GM19328 (cell line): ENCODE results near the gene UNC5B.

Source experiments
- ATAC-seq: cut with Tn5 transposase; IDR thresholded peaks from one replicate; pipeline ENCODE4 v1.9.1; 2021; ENCODE audit warnings: mild to moderate bottlenecking, moderate library complexity; ENCODE audit not compliant: unreplicated experiment

Gene UNC5B

DNA sequence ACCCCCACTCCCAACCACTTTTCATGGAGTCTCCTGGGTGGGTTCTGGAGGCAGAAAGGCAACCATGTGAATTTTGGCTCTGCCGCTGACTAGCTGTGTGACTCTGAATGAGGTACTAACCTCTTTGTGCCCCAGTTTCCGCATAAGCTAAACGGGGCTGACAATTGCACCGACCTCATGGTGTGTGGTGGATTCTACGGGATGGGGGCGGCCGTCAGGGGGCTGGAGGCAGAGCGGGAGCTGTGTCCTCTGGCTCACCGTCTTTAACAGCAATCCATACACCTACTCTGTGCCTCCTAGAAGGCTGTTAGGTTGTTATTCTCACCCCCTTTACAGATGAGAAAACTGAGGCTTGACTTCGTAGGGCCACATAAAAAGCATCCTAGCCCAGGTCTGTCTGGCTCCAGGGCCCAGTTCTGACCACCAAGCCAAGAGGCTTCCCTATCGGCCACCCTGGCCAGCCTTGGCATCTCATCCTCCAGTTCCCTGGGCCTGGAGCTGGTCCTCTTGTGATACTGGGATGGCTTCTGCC, 102.4 kb downstream of the UNC5B start:
- no peak for ATAC-seq

DNA sequence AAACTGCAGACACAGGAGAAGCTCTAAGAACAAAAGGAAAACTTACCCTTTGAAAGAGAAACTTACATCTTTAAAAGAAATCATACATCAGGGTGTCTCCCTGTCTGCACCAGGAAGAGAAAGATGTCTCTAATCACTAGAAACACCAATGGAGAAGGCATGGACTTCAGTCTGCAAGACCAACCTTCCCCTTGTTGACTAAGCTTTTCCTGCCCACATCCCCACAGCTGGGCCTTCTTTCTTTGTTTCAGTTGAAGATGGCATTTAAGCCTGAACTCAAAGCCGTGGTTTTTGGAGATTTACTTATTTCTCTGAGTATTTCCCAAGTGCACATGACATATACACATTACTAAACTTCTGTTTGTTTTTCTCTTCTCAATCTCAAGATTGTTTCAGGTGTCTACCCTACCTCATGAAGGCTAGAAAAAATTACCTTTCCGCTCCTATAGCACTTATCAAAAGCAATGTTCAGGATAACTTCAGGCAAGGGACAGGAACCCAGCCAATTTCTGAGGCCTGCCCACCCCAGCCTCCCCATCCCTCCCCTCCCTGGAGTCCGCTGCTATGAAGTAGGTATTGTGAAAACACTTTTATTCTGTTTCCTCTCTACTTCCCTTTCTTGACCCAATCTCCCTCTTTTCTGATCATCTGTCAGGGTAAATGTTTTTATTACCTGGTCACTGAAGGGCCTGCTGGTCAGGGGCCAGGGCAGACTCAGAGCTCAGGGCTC, 103.9 kb downstream of the UNC5B start:
- no peak for ATAC-seq

DNA sequence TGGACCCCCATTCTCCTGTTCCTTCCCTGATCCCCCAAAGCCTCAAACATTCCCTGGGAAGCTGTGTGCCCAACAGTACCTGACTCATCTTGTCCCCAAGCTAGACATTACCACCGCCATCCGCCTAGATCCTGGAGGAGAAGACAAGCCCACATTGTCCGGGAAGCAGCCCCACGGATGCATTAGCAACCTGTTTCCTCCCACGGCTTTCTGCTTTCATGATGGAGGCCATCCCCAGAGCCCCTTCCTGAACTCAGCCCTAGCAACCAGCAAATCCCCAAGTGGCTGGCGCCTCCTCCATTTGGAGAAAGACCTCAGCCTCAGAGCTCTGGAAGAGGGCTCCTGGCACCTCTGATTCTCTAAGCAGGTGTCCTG, 104.4 kb downstream of the UNC5B start:
- no peak for ATAC-seq

DNA sequence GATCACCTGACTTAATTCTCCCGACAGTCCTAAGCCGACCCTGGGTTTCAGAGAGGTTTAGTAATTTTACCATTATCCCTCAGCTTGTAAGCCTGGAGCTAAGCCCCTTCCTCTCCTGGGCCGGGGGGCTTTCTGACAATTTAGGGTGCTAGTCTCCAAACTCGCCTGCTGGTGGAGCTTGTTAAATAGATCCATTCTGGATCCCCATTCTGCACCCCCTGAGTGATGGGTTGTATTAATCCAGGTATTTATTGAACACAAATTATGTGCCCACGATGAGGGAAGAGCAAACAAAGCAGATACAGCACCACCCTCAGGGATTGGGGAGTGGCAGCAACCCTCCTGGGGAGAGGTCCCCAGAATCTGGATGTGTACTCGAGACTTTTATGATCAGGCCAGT, 105.4 kb downstream of the UNC5B start:
- ATAC-seq: no peak

DNA sequence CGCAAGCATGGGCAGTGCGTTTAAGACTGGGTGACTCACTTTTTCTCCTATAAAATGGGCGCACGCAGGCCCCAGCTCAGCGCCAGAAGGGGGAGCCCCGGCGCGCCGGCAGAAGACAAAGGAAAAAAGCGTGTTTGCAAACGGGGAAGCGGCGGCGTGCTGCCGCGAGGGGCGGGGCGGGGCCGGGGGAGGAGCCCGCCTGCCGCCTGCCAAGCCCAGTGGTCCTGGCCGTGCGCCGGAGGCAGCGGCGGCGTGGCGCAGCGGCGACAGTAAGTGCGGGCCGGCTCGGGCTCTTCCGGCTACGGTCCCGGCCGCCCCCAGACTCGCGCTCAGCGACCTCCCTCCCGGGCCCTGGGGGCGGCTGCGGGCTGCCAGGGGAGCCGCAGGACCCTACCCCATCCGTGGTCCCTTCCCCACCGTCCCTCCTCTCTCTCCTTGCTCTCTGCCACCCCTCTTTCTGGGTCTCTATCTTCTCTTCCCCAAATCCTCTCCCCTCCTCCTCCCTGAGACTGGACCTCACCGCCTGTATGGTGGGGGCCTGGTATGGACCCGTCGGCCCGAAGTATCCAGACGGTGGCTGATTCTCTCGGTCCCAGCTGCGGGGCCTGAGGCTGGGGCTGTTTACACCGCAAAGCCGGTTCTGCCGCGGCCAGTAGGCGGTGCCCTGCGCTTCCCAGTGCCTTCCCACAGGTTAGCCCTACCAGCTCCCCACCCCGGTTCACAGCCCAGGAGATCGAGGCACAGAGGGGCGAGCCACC, 106.9 kb downstream of the UNC5B start, which contains the start of gene SLC29A3:
Gene SLC29A3, plus strand, starts transcription at position 218 of the 758 bp plus-strand sequence. Its CDS starts 51 bp downstream, at position 269.
- peak; percentile 74 for ATAC-seq

DNA sequence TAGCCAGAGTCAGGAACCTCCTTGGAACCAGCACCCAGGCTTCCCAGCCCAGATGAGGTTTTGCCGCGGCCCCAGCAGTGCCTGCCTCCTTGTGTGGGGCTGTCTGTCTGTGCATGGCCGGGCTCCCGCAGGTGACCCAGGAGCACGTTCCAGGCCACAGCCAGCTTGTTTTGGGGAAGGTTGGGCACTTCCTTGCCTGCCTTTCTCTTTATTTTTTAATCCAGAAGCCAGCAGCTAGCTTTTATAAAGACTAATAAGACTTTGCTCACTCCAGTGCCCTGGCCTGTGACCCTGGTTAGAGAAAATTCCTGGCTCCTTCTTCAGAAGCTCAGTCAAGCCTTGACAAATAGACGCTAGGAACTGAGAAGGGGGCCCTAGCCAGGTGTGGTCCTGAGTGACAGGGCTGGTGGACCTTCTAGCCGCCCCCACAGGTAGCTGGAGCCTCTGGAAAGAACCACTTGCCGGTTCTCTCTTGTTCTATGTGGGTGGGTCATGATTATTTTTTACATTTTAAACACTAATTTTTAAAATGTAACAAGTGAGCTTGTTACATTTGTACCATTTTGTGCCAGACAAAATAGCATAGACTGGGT, 107.5 kb downstream of the UNC5B start:
- ATAC-seq: no peak

DNA sequence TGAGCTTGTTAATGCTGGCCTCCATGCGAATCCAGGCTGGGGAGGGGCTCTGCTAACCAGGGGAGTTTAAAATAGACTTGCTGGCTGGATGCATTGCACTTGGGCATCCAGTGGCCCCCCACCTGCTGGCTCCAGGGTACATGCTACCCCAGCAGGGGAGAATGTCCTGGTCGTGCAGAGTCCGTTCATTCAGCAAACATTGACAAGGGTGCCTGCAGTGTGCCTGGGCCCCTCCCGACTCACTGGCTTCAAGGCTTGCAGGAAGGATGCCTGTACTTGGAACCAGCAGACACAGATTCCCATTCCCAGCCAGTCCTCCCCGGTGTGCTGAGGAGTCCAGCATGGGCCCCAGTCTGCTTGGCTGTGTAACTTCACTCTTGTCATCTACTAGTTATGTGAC, 108.2 kb downstream of the UNC5B start:
- ATAC-seq: no peak

DNA sequence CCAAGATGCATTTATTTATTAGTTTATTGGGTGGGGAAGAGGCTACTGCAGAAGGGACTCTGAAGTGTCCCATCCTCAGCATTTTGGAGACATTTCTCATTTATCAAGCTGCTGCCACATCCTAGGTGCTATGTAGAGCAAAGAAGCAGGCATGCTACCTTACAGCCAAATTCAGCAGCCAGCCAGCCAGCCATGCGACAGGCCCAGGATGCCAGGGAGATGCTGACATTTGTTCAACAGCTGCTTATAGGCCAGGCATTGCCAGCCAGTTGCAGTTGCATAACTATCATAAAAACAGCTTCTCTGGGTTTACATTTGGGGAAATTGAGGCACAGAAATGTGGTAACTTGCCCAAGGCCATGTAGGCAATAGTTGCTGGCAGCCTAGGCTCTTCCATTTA, 109.0 kb downstream of the UNC5B start:
- no peak for ATAC-seq

DNA sequence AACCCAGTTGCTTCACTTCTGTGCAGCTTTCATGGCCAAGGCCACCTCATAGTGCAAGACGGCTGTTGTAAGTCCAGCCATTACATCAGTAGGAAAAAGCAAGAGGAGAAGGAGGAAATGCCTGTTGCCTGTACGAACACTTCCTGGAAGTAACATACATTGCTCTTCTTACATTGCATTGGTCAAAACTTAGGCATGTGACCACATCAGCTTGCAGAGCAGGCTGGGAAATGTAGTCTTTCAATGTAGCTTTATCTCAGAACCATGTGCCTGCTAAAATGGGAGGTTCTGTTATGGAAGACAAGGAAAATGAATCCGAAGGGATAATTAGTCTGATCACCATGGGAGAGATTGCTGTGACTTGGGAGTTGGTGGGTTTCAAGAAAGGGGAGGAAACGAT, 111.0 kb downstream of the UNC5B start:
- no peak for ATAC-seq

DNA sequence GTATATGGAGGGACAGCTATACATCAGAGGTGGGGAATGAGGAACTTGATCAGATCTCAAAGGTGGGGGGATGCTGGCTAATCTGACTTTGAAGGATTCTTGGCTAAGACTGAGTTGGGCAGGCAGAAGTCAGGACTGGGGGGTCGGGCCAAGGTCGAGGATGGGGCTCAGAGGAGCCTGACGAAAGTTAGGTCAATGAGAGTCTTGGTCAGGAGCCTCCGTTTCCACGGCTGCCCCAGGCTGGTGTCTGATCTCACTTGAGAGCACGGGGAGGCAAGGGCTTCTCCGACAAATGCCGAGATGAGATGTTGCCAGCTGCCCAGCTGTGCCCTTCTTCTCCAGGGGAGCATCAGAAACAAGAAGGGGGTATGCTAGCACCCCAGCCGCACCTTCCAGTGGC, 112.4 kb downstream of the UNC5B start:
- ATAC-seq: no peak

DNA sequence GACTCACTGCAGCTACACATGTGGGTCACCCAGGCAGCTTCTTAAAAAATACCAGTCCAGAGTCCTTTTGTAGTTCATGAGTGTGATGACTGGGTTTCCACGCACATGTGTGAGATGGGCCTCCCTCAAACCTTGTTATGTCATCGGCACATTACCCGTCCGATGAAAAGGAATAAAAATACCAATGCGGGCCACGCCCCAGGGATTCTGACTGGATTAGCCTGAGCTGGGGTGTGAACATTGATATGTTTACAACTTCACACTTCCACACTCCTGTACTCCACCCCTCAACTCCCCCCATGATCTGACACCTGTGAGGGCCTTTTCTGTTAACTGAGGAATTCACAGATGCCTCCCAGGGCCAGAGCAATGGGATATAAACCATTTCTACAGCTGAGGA, 112.9 kb downstream of the UNC5B start:
- ATAC-seq: no peak

DNA sequence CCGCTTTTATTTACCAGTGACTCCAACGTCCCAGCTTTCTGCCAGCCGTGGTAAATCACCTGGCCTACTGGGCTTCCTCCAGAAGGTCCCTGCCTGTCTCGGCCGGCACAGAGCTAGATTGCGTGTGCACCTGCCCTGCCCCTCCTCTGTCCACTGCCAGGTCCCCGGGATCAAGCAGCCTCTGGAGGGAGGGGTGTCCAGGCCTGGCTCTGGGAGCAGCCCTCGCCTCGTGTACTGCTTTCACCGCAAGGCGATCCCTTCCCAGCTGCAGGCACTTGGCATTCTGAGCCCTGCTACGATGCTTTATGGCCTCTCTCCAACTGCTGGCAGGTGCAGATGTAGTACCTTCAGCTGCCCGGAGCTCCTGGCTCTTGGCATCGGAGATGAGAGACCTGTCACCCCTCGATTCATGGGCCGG, 114.1 kb downstream of the UNC5B start:
- ATAC-seq: no peak

DNA sequence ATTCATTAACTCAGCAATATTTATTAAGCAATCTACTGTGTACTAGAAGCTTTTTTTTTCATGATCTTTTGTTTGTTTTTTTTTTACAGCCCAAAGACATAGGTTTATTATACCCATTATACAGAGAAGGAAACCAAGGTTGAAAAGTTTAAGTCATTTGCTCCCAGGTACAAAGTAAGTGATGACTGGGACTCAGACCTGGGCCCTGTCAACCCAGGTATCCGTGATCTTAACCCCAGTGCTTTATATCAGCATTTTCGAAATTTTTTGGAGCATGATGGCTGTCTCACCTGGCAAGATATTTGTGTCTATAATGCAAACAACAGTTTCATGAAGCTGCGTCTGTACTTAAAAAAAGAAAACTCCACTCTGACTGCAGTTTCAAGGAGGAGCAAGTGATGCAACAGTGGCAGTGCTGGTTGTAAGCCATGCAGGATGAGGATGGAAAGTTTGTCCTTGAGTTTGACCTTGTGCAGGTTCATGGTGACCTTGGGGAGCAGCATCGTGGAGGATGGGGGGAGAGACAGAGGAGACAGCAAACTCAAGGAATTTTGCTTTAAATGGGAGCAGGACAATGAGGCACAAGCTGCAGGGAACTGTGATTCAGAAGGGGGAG, 118.5 kb downstream of the UNC5B start:
- ATAC-seq: no peak

DNA sequence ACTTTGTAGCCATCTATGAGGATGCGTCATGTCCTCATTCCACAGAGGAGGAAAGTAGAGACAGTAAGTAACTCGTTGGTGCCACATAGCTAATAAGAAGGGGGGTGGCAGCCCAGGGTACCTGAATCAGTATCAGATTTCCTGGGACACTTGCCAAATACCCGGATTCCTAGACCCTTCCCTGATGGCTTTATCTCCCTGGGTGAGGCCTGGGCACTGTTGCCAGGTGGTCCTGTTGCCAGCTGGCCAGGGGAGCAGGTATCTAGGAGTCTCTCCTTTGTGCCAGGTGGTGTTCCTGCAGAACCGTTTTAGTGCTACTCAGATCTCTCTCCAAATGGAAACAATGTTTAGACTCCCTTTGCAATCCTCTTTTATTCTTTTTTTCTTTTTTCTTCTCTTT, 119.4 kb downstream of the UNC5B start:
- no peak for ATAC-seq

DNA sequence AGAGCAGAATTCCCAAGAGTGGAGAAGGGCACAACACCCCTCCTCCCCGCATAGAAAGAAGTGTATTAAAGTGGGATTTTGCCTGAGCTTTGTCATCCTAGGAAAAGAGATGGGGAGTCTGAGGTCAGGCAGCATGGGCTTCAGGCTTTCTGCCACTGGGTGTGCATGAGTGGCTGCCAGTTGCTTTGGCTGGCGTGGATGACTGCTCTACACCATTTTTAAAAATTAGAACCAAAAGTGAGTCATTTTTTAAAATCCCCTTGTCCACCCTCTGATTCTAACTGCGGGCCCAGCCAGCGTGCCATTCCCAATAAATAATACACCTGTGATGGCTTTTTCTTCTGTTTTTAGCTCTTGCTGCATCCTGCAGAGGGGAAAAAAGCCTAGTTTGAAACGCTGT, 120.1 kb downstream of the UNC5B start:
- no peak for ATAC-seq

DNA sequence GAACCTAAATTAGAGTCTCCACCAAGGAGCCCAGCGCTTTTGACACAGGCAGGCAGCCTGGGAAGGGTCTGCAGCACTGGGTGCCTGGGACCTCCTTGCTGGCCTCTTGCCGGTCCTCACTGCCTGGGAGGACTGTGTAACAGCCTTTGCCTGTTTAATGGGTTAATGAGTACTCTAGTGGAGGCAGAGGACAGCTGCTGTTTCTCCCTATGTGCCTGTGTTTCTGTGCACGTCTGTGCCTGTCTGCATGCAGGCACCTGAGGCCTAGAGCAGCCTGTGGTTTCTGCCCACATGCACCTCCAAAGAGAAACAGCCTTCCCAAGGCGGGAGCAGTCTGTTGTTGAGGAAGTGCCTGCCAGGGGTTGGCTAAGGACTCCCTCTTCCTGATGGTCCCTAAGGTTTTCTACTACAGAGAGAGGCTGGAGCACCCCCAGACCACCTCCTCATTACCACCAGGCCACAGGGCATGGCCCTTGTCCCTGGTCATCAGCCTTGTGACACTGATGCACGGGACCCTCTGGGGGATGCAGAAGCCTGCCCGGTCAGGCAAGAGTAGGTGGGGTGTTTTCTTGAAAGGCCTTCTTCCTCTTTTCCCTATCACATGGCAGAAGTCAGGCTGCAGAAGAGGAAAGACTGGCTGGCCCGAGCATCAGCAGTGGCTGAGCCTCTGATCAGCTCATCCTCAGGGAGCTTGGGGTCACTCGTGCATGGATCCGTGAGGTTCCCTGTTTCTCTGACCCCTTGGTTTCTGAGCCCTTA, 120.9 kb downstream of the UNC5B start:
- no peak for ATAC-seq

DNA sequence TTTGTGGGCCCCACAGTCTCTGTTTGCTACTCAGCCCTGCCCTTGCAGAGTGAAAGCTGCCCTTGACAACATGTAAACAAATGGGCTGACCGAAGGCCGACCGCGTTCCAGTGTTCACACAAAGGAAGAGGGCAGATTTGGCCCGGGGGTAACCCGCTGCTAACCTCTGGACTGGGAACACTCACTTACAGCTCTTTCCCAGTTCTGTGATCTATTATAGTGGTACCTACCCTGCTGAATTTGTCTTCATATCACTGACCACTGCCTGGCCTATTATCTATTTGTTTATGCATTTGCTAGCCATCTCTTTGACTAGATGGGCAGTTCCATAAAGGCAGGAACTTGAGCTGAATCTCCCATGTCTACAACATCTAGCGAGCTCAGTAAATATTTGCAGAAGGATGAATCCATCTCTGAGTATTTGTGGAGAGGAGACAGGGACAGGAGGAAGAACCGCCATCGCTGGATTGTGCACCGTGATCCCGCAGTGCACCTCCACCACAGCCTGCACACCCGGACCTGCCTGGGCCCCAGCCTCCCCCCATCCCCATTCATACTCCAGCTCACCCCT, 121.9 kb downstream of the UNC5B start:
- ATAC-seq: no peak

DNA sequence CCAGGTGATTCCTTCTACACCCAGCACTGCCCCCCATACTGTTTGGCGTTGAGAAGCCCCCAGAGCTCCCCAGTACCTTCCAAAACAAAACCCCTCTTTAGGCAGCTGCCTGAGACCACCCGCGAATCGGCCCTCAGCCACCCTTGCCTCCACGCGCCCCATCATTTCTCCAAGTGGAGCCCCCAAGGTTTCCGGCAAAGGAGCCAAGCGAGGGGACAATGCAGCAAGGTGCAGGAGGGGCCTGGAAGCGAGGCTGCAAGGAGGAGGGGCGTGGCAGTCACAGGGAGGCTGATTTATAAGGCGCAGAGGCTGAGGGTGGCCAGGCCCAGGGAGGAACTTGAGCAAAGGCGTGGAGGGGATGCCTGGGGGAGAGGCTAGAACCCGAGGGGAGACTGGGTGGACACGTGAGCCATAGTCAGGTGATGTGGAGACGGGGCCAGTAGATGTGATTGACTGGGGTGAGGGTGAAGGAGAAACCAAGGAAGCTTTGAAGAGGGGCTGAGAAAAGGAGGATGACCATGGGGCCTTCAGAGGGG, 122.9 kb downstream of the UNC5B start:
- no peak for ATAC-seq

DNA sequence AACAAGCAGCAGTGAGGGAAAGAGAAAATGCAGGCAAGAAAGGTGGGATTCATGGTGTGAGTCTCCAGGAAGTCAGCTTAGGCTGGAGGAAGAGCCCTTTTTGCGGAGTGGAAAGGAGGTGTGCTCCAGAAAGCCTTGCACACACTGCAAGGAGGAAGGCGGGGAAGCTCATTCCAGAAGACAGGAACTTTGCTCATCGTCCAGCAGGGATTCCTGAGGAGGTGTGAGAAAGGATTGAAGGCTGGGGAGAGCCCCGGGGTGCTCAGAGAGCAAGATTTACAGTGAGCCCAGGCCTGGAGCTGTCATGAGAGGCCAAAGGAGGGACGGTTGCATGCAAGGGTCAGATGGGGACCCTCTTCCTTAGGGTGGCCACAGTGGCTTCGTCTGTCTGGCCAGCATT, 124.3 kb downstream of the UNC5B start:
- no peak for ATAC-seq

DNA sequence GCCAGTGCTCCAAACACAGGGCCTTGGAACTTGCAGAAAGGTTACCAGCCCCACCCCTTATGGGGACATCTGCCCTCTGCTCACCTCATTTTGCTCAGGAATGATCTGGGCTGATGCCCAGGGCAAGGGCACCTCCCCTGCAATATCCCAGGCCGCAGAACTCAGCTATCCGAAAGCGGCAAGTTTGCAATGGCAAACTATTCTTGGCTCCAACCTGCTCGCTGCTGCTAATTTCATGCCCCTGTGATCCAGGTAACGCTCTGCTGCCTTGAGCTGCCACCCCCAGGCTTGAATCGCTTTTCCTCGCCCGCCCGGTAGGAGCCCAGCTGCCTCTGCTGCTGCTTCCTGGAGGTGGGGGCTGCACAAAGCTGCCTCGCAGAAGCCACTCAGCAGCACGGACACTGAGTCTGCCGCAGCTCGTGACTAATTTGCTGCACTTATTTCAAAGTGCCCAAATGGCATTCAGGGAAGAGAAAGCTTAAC, 124.9 kb downstream of the UNC5B start:
- ATAC-seq: no peak
